CD14-positive monocyte (primary cell): Measurements from ENCODE around the gene DAPK1. TPM values are rescaled to one million over a fixed set of nuclear protein-coding genes. Genes with fewer than 3 reads are reported as not detected.

Experiments used
- DNase-seq, 3 donors: peaks; one replicate each; pipeline ENCODE4 v3.0.0-alpha.2; 2011 to 2022
- H2AFZ ChIP-seq: 2 replicates; pipeline ENCODE4 v1.6.0; 2012; ENCODE audit warnings: mild to moderate bottlenecking, low read depth, low read length, inconsistent platforms; ENCODE audit not compliant: insufficient read depth, poor library complexity, severe bottlenecking
- H3K27ac ChIP-seq, 2 donors: 1 replicate in 1 of 2; 2 replicates in 1 of 2; pipeline ENCODE4 v1.5.1; 2012 to 2013; ENCODE audit warnings: low read length in 2 of 2, control low read depth in 1 of 2, inconsistent platforms in 1 of 2, low read depth in 1 of 2, mild to moderate bottlenecking in 1 of 2
- H3K27me3 ChIP-seq, 2 donors: one replicate each; pipeline versions ENCODE4 v1.6.0 to v1.6.1; 2011 to 2013; ENCODE audit warnings: low read length in 2 of 2; ENCODE audit not compliant: control insufficient read depth in 2 of 2, insufficient read depth in 2 of 2
- H3K36me3 ChIP-seq, 2 donors: replicated peaks in 1 of 2; 1 replicate in 1 of 2; 2 replicates in 1 of 2; pipeline versions ENCODE4 v1.5.1 to v1.6.1; 2012 to 2013; ENCODE audit warnings: low read length in 2 of 2, control low read depth in 1 of 2, inconsistent platforms in 1 of 2, mild to moderate bottlenecking in 1 of 2; ENCODE audit not compliant: insufficient read depth in 2 of 2, control insufficient read depth in 1 of 2
- H3K4me1 ChIP-seq, 2 donors: 1 replicate in 1 of 2; 2 replicates in 1 of 2; pipeline versions ENCODE4 v1.5.1 to v1.6.1; 2012 to 2013; ENCODE audit warnings: low read length in 2 of 2, control low read depth in 1 of 2, inconsistent platforms in 1 of 2, mild to moderate bottlenecking in 1 of 2, moderate library complexity in 1 of 2; ENCODE audit not compliant: insufficient read depth in 2 of 2, control insufficient read depth in 1 of 2
- H3K4me2 ChIP-seq: replicated peaks from 2 replicates; pipeline ENCODE3; 2012; ENCODE audit warnings: low read length, moderate library complexity, mild to moderate bottlenecking; ENCODE audit not compliant: poor library complexity, severe bottlenecking; ENCODE audit errors: extremely low read depth
- H3K4me3 ChIP-seq, 3 experiments: fragments of 200-600 bp in 1 of 3; sonication (generic) in 1 of 3; replicated peaks in 1 of 3; 1 replicate in 2 of 3; 2 replicates in 1 of 3; pipeline ENCODE4 v1.5.1; 2011 to 2013; ENCODE audit warnings: low read length in 3 of 3, mild to moderate bottlenecking in 3 of 3, control low read depth in 2 of 3, low read depth in 2 of 3, inconsistent platforms in 1 of 3, moderate library complexity in 1 of 3
- H3K79me2 ChIP-seq: 2 replicates; pipeline ENCODE4 v1.6.0; 2012; ENCODE audit warnings: mild to moderate bottlenecking, control low read depth, inconsistent platforms, low read length, moderate library complexity; ENCODE audit not compliant: insufficient read depth
- H3K9ac ChIP-seq: 2 replicates; pipeline ENCODE4 v1.6.0; 2017; ENCODE audit warnings: low read length, mild to moderate bottlenecking; ENCODE audit not compliant: insufficient read depth, poor library complexity, severe bottlenecking
- H3K9me3 ChIP-seq, 2 donors: replicated peaks in 1 of 2; 1 replicate in 1 of 2; 2 replicates in 1 of 2; pipeline versions ENCODE4 v1.5.1 to v1.6.1; 2012 to 2013; ENCODE audit warnings: low read length in 2 of 2, control low read depth in 1 of 2; ENCODE audit not compliant: control insufficient read depth in 1 of 2, insufficient read depth in 1 of 2
- H4K20me1 ChIP-seq: 2 replicates; pipeline ENCODE4 v1.6.0; 2012; ENCODE audit warnings: mild to moderate bottlenecking, low read length, control low read depth, moderate library complexity; ENCODE audit not compliant: insufficient read depth
- H3K27ac Mint-ChIP-seq, 7 donors: one replicate each; pipeline ENCODE4 v1.8.0; 2020; ENCODE audit warnings: mild to moderate bottlenecking in 7 of 7, mixed read lengths in 7 of 7, moderate library complexity in 6 of 7, inconsistent platforms in 2 of 7
- H3K27me3 Mint-ChIP-seq, 3 donors: one replicate each; pipeline ENCODE4 v1.8.0; 2021 to 2022; ENCODE audit warnings: low read depth in 3 of 3, mild to moderate bottlenecking in 3 of 3, mixed read lengths in 3 of 3, moderate library complexity in 3 of 3, inconsistent platforms in 1 of 3
- H3K36me3 Mint-ChIP-seq, 2 donors: one replicate each; pipeline ENCODE4 v1.8.0; 2020; ENCODE audit warnings: mixed read lengths in 2 of 2, inconsistent platforms in 1 of 2, mild to moderate bottlenecking in 1 of 2
- H3K4me1 Mint-ChIP-seq: one replicate; pipeline ENCODE4 v1.8.0; 2020; ENCODE audit warnings: mild to moderate bottlenecking, mixed read lengths
- H3K4me3 Mint-ChIP-seq, 2 donors: one replicate each; pipeline ENCODE4 v1.8.0; 2020; ENCODE audit warnings: mild to moderate bottlenecking in 2 of 2, mixed read lengths in 2 of 2, moderate library complexity in 1 of 2
- H3K9me3 Mint-ChIP-seq, 7 donors: one replicate each; pipeline ENCODE4 v1.8.0; 2020 to 2022; ENCODE audit warnings: mixed read lengths in 7 of 7, mild to moderate bottlenecking in 6 of 7, moderate library complexity in 6 of 7, inconsistent platforms in 2 of 7
- CTCF ChIP-seq: fragments of 200-600 bp; IDR thresholded peaks from one replicate; pipeline ENCODE4 v1.8.0; 2022; ENCODE audit warnings: antibody characterized with exemption, mild to moderate bottlenecking
- WGBS: methylation state at CpG from one replicate; pipeline ENCODE4 v1.1.5; 2013; ENCODE audit warnings: missing lambda C conversion rate; ENCODE audit not compliant: insufficient coverage; 5-methylcytosine and 5-hydroxymethylcytosine counted together
- intact Hi-C, 2 donors: fragments of 100-400 bp; cut with micrococcal nuclease; formaldehyde crosslinking; loops; one replicate each; pipeline versions ENCODE4 v1.15.0 to v1.15.1; 2023
- polyA plus RNA-seq, 3 donors: library from polyadenylated mRNA; depleted of rRNA in 1 of 3; unstranded in 2 of 3; stranded (reverse) in 1 of 3; fragments of 300-500 nt in 2 of 3; fragments of >200 nt in 1 of 3; fragmentation: Illumina TruSeq in 2 of 3; gene quantifications; 1 replicate in 2 of 3; 2 replicates in 1 of 3; pipeline ENCODE4 v1.2.3, GENCODE V29; 2012 to 2021

Gene DAPK1
- polyA plus RNA-seq, 3 donors, result 24.1 to 102 (median 44.4) TPM

DNA sequence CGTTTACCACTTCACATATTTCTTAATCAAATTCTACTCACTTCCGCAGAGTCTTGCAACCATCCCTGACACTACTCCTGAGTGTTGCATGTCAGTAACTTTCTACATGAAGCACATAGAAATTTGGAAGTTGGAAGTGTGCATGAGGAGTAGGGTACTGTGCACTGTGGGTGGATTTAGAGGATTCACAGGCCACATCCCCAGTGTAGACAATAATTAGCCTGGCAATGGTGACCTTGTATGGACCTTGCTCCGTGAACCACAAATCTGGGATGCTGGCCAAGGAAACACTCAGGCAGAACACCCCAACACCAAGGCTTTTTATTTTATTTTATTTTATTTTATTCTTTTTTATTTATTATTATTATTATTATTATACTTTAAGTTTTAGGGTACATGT is 253.8 kb downstream of the DAPK1 start:
- intact Hi-C loops, result no loop called here
- Histone ChIP-seq H4K20me1 (no peaks in the 10 kb centered on the region), H3K4me3 (no peak overlapping the region), H2AFZ (no peak overlapping the region), H3K79me2 (no peaks in the 10 kb centered on the region), H3K27ac (no peak overlapping the region), H3K36me3 (no peaks in the 10 kb centered on the region), H3K9ac (no peak overlapping the region), H3K27me3 (peaks cover 0 to 9% of the 10 kb centered on the region in 2 donors), H3K4me2 (no peak overlapping the region), H3K4me1 (no peaks in the 10 kb centered on the region), H3K9me3 (peaks cover 6 to 7% of the 10 kb centered on the region in 2 donors)
- WGBS, result no CpG with 5 or more reads among the region's 3 CpGs
- Mint-ChIP-seq H3K36me3 (no peaks in the 10 kb centered on the region), H3K4me3 (no peak overlapping the region), H3K4me1 (no peaks in the 10 kb centered on the region), H3K9me3 (peaks cover 0 to 13% (median 8%) of the 10 kb centered on the region in 7 donors), H3K27me3 (peaks cover 6 to 26% (median 25%) of the 10 kb centered on the region in 3 donors), H3K27ac (no peak overlapping the region)
- no peak for TF ChIP-seq CTCF
- DNase-seq, result no peak

DNA sequence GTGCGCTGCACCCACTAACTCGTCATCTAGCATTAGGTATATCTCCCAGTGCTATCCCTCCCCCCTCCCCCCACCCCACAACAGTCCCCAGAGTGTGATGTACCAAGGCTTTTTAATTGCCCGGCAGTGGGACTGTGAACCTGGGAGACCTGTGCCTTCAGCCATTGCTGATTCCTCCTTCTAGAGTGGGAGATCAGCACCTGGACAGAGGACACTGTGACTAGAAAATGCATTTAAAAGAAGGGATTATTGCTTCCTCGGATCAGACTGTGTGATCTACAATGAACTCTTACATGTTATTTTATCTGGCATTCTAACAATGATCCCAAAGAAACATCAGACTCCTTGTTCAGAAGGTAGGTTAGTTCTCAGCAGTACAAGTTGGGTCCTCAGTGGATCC is 254.2 kb downstream of the DAPK1 start:
- WGBS, result no CpG with 5 or more reads among the region's 4 CpGs
- no peak overlapping the region for H3K27ac ChIP-seq
- intact Hi-C loops, result no loop called here
- H3K79me2 ChIP-seq, result no peaks in the 10 kb centered on the region
- H3K9me3 ChIP-seq, result peaks cover 6 to 7% of the 10 kb centered on the region in 2 donors
- Mint-ChIP-seq H3K4me1 (no peaks in the 10 kb centered on the region), H3K27ac (no peak overlapping the region), H3K9me3 (peaks cover 0 to 13% (median 8%) of the 10 kb centered on the region in 7 donors), H3K27me3 (peaks cover 6 to 29% (median 23%) of the 10 kb centered on the region in 3 donors), H3K36me3 (no peaks in the 10 kb centered on the region), H3K4me3 (no peak overlapping the region)
- H2AFZ ChIP-seq, result no peak overlapping the region
- H3K9ac ChIP-seq, result no peak overlapping the region
- TF ChIP-seq CTCF, result no peak
- no peak overlapping the region for H3K4me3 ChIP-seq
- no peaks in the 10 kb centered on the region for H3K4me1 ChIP-seq
- DNase-seq, result no peak
- H3K36me3 ChIP-seq, result no peaks in the 10 kb centered on the region
- H3K27me3 ChIP-seq, result peaks cover 0 to 9% of the 10 kb centered on the region in 2 donors
- H4K20me1 ChIP-seq, result no peaks in the 10 kb centered on the region
- no peak overlapping the region for H3K4me2 ChIP-seq
